GM21717 (cell line): Measurements from ENCODE around the gene SPRR2A.
"Not testable (repeated sequence)": the region's sequence is repeated elsewhere in the genome, so short reads cannot be mapped to it uniquely, and the experiment has no call there.

ENCODE experiments used
- ATAC-seq: cut with Tn5 transposase; IDR thresholded peaks from one replicate; pipeline ENCODE4 v1.9.1; 2021; ENCODE audit warnings: mild to moderate bottlenecking, moderate library complexity; ENCODE audit not compliant: unreplicated experiment

Gene SPRR2A

GRCh38 chr1:153057375-153057774, at the start of gene SPRR2A:
Gene SPRR2A (minus strand): TSS chr1:153057512. CDS start chr1:153056735, 777 bp downstream.
- no peak for ATAC-seq

- ATAC-seq: no peak
Observed at GRCh38 chr1:153100245-153100644, 42.9 kb upstream of the SPRR2A start.

- no peak for ATAC-seq
Observed at GRCh38 chr1:153099461-153100045, 42.2 kb upstream of the SPRR2A start.

- no peak for ATAC-seq
Observed at GRCh38 chr1:153095764-153096163, 38.5 kb upstream of the SPRR2A start.

- ATAC-seq: no peak
Observed at GRCh38 chr1:153094426-153094825, 37.1 kb upstream of the SPRR2A start, which contains the start of gene SPRR2E. Gene SPRR2E (minus strand): TSS chr1:153094526. CDS start chr1:153093751, 775 bp downstream.

GRCh38 chr1:153087652-153088051, 30.3 kb upstream of the SPRR2A start:
- no peak for ATAC-seq

- no peak for ATAC-seq
Observed at GRCh38 chr1:153081736-153082135, 24.4 kb upstream of the SPRR2A start.

- no peak for ATAC-seq
Observed at GRCh38 chr1:153072806-153073726, 15.8 kb upstream of the SPRR2A start.

GRCh38 chr1:153071511-153071910, 14.2 kb upstream of the SPRR2A start, which contains the start of gene SPRR2B:
Gene SPRR2B (minus strand): TSS chr1:153071611. CDS start chr1:153070839, 772 bp downstream.
- no peak for ATAC-seq

- no peak for ATAC-seq
Observed at GRCh38 chr1:153070243-153070642, 12.9 kb upstream of the SPRR2A start.

- no peak for ATAC-seq
Observed at GRCh38 chr1:153058826-153059784, 1.8 kb upstream of the SPRR2A start.

- no peak for ATAC-seq
Observed at GRCh38 chr1:153058154-153058553, 842 bp upstream of the SPRR2A start.

- ATAC-seq: not testable (repeated sequence)
Observed at GRCh38 chr1:153056111-153056510, 1.2 kb downstream of the SPRR2A start.

- ATAC-seq: no peak
Observed at GRCh38 chr1:153049211-153049610, 8.1 kb downstream of the SPRR2A start.

- no peak for ATAC-seq
Observed at GRCh38 chr1:153040950-153041631, 16.2 kb downstream of the SPRR2A start, which contains the start of gene SPRR2D. Gene SPRR2D (minus strand): TSS chr1:153041120. CDS start chr1:153040346, 774 bp downstream.

- no peak for ATAC-seq
Observed at GRCh38 chr1:153035211-153035610, 22.1 kb downstream of the SPRR2A start.

GRCh38 chr1:153032677-153033308, 24.5 kb downstream of the SPRR2A start:
- ATAC-seq: no peak

- ATAC-seq: no peak
Observed at GRCh38 chr1:153032073-153032472, 25.2 kb downstream of the SPRR2A start.

- ATAC-seq: no peak
Observed at GRCh38 chr1:153030895-153031294, 26.4 kb downstream of the SPRR2A start, which contains the start of gene SPRR1B. Gene SPRR1B (plus strand): TSS chr1:153031203. CDS start chr1:153032346, 1,143 bp downstream.
